GM21737 (cell line): ENCODE results near the gene ZNF260.
"Not testable (repeated sequence)": the region's sequence is repeated elsewhere in the genome, so short reads cannot be mapped to it uniquely, and the experiment has no call there.

ENCODE experiments used
- ATAC-seq: cut with Tn5 transposase; IDR thresholded peaks from one replicate; pipeline ENCODE4 v1.9.1; 2021; ENCODE audit warnings: mild to moderate bottlenecking, moderate library complexity; ENCODE audit not compliant: unreplicated experiment

ZNF260 gene

GRCh38 chr19:36490846-36491245 lies 37.2 kb downstream of the ZNF260 start:
- ATAC-seq: not testable (repeated sequence)

- ATAC-seq: peak; percentile 44
Observed at GRCh38 chr19:36489920-36490415, 38.1 kb downstream of the ZNF260 start.

GRCh38 chr19:36489118-36489919 lies 38.8 kb downstream of the ZNF260 start, which contains the start of gene ZNF566:
ZNF566 (minus strand) TSS chr19:36489561; CDS start chr19:36476557, 13,004 bp downstream.
- peak; percentile 85 for ATAC-seq

- no peak for ATAC-seq
Observed at GRCh38 chr19:36488846-36489117, 39.3 kb downstream of the ZNF260 start.

GRCh38 chr19:36488118-36488845 lies 39.8 kb downstream of the ZNF260 start:
- no peak for ATAC-seq

- no peak for ATAC-seq
Observed at GRCh38 chr19:36483653-36484052, 44.4 kb downstream of the ZNF260 start.

- ATAC-seq: no peak
Observed at GRCh38 chr19:36482876-36483275, 45.2 kb downstream of the ZNF260 start.
